Ramos (cell line): Measurements from ENCODE around the gene DCST1.
"Not testable (repeated sequence)": the region's sequence is repeated elsewhere in the genome, so short reads cannot be mapped to it uniquely, and the experiment has no call there.

Source experiments
- in situ Hi-C: fragments of 300-500 bp; cut with MboI; formaldehyde crosslinking; loops from one replicate; pipeline ENCODE4 v1.14.3; 2022; ENCODE audit warnings: low sequenced_read_pairs; ENCODE audit not compliant: unreplicated experiment

DCST1 gene, protein sequence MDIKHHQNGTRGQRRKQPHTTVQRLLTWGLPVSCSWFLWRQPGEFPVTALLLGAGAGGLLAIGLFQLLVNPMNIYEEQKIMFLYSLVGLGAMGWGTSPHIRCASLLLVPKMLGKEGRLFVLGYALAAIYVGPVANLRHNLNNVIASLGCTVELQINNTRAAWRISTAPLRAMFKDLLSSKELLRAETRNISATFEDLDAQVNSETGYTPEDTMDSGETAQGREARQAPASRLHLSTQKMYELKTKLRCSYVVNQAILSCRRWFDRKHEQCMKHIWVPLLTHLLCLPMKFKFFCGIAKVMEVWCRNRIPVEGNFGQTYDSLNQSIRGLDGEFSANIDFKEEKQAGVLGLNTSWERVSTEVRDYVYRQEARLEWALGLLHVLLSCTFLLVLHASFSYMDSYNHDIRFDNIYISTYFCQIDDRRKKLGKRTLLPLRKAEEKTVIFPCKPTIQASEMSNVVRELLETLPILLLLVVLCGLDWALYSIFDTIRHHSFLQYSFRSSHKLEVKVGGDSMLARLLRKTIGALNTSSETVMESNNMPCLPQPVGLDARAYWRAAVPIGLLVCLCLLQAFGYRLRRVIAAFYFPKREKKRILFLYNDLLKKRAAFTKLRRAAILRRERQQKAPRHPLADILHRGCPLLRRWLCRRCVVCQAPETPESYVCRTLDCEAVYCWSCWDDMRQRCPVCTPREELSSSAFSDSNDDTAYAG

DNA sequence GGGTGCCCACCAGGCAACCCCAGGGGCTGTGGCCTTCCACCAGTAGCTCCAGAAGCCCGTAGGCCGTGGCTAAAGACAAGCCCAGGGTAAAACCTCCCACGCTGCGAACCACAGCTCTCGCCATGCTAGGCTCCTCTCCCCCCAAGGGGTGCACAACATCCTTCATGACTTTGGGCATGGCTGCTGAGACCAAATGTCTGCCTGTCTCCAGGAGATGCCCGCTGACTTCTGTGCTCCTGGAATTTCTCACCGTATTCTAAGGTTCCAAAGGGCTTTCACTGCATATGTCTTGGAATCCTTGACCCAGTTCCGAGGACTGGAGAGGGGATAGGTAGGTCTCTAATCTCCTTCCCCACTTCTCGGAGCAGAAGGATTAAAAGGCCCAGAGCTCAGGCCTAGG lies at the start of gene DCST1, which contains the start of gene DCST2:
Gene DCST1, plus strand, starts transcription at position 301 of the 400 bp plus-strand sequence. CDS start 213 bp downstream, outside the sequence.
Gene DCST2, minus strand, starts transcription at position 258 of the 400 bp plus-strand sequence. Its CDS starts 80 bp downstream, at position 178.
- in situ Hi-C loops, result no loop called here

DNA sequence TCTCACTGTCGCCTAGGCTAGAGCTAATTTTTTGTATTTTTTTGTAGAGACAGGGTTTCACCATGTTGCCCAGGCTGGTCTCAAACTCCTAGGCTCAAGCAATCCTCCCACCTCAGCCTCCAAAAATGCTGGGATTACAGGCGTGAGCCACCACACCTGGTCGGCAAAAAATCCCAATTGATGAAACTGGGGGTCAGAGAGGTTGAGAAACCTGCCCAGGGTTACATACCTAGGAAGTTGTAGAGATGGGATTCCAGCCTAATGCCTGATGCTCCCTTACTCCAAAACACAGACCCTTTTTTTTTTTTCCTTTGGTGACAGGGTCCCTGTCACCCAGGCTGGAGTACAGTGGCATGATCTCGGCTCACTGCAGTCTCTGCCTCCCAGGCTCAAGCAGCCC lies 46.9 kb upstream of the DCST1 start:
- in situ Hi-C loops, result not testable (repeated sequence)

DNA sequence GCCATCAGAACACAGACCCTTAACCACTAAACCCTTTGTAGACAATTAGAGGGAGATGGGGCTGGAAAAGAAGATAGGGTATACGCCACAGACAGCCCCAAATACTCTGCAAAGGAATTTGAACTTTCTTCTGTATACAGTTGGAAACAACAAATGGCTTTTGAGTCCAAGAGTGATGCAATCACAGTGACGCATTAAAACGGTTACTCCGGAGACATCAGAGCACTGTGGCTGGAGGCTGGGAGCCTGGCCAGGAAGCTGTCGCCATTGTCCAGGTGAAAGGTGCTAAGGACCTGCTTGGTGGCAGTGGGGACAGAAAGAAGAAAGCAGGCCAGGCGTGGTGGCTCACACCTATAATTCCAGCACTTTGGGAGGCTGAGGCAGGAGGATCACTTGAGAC lies 46.3 kb upstream of the DCST1 start:
- in situ Hi-C loops, result no loop called here

DNA sequence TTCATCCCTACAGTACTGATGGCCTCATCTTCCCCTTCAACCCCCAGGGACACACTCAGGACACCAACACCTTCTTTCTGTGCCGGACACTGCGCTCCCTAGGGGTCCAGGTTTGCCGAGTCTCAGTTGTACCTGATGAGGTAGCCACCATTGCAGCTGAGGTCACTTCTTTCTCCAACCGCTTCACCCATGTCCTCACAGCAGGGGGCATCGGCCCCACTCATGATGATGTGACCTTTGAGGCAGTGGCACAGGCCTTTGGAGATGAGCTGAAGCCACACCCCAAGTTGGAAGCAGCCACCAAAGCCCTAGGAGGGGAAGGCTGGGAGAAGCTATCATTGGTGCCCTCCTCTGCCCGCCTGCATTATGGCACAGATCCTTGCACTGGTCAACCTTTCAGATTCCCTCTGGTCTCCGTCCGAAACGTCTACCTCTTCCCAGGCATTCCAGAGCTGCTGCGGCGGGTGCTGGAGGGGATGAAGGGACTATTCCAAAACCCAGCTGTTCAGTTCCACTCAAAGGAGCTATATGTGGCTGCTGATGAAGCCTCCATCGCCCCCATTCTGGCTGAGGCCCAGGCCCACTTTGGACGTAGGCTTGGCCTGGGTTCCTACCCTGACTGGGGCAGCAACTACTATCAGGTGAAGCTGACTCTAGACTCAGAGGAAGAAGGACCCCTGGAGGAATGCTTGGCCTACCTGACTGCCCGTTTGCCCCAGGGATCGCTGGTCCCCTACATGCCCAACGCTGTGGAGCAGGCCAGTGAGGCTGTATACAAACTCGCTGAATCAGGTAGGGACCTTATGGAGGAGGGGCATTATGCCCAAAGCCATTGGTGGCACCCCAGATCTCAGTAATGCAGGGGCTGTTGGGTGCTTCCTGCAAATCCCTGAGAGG lies 45.3 kb upstream of the DCST1 start:
- in situ Hi-C loops, result no loop called here

DNA sequence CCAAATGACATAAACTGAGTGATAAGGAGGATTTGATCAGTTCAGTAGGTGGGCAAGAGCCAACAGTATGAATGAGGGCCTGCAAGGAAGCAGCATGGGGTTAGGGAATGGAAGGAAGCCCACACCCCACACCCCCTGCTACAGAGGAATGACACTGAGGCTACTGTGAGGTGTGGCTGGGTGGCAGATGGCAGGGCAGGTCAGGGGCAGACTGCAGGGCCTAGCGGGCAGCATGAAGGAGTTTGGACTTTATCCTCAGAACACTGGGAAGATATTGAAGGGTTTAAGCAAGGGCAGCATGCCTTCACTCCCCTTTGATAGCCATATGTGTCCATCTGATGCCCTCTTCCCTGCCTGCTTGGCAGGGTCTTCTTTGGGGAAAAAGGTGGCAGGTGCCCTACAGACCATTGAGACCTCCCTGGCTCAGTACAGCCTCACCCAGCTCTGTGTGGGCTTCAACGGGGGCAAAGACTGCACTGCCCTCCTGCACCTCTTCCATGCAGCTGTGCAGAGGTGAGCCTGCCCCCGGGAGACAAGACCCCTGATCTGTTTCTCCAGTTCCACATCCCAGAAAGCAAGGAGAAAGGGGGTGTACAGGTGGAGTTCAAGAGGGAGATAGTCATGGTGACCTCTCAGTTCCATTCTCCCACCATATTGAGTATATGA lies 44.3 kb upstream of the DCST1 start:
- in situ Hi-C loops, result no loop called here

DNA sequence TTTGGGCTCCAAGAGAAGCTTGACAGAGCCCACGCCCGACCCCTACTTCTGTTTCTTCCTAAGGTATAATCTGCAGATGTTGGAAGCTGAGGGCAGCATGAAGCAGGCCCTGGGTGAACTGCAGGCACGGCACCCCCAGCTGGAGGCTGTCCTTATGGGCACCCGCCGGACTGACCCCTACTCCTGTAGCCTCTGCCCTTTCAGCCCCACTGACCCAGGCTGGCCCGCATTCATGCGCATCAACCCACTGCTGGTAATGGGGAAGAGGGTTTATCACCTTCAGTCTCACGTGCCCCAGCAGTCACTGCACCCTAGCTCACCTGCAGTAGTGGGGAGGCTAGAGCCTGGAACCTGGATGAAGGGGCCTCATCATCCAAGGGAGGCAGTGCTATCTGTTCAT lies 43.3 kb upstream of the DCST1 start:
- in situ Hi-C loops, result no loop called here

DNA sequence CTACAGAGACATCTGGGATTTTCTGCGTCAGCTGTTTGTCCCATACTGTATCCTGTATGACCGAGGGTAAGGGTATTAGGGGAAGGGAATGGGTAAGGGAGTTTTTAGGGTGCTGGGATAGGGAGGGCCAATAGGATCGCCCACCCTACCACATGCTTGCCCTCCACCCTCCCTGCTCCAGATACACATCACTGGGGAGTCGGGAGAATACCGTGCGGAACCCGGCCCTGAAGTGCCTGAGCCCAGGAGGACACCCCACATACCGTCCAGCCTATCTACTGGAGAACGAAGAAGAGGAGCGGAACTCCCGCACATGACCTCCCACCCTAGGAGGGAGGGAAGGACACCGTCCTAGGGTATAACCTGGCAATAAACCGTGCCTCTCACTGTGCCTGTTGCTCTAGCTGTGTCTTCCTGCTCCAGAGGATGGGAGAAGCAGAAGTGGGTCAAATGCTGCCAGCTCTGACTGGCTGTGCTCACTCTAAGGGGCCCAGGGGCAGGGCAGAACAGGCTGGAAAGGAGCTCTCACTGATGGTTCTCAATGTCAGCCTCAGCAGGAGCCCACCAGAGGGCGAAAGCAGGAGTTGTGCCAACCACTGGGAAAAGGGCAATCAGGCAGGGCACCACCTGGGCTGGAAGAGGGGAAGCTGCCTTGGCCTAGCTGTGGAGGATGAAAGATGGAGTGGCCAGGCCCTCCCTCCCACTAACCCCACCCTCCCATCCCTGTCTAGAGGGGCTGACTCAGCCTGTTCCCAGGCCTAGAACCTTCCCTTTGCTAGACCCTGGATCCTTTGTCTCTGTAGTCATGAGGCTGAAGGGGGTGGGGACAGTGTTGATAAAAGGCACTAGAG lies 40.7 kb upstream of the DCST1 start:
- in situ Hi-C loops, result no loop called here

DNA sequence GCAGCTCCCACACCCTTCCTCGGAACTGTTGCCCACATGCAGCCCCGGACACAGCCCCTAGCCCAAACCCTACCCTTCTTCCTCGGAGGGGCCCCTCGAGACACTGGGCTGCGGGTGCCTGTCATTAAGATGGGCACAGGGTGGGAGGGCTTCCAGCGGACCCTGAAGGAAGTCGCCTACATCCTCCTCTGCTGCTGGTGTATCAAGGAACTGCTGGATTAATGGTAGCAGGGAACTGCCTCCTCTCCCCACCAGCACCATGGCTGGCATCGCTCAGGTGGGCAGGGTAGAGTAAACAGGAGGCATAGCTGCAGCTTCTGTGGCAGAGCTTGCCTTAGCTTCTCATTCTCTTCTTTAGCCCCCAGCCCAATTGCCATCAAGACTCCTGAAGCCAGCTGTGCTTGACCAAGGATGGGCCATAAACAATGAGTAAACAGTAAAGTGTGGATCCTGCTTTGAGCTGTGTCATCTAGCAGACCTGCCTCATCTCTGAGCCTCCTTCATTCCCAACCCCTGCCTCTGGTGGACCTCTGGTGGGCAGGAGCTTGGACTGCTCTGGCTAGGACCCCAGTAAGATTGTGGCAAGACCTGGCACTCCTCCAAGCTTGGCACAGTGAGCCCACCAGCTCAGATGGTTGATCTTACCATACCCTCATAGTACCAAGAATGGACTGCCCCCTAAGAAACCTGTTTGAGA lies 39.9 kb upstream of the DCST1 start, which contains the start of gene LENEP:
Gene LENEP, plus strand, starts transcription at position 15 of the 697 bp plus-strand sequence. Its CDS starts 22 bp downstream, at position 37.
- in situ Hi-C loops, result no loop called here

DNA sequence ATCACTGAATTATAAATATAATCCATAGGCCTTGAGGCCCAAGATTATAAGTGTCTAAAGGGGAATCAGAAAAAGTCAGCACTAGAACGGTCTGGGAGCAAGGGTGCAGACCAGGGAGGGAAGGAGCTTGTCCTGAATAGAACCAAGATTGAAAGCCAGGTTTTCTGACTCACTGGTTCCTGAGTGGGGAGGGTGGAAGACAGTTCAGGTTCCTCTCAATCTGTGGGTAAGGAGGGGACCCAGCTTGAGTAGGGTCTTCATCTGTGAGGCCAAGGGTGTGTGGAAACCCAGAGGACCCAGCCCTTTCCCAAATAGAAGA lies 39.4 kb upstream of the DCST1 start:
- in situ Hi-C loops, result no loop called here

DNA sequence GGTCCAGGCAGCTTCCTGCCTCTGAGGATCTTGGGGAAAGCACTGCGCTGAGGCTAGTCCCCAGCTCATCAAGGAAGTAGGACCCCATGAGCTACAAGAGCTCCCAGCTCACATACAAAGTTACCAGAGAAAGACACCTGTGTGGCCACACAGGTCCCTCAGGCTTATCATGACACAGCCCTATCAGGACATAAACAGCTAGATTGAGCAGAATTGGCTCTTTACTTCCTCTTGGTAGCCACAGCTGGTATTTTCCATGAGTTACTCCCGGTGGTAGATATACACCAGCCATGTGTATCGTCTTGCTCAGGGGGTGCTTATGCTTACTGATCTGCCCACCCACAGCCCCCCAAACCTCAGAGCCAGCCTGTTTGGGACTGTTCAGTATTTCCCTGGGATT lies 39.0 kb upstream of the DCST1 start:
- in situ Hi-C loops, result no loop called here

DNA sequence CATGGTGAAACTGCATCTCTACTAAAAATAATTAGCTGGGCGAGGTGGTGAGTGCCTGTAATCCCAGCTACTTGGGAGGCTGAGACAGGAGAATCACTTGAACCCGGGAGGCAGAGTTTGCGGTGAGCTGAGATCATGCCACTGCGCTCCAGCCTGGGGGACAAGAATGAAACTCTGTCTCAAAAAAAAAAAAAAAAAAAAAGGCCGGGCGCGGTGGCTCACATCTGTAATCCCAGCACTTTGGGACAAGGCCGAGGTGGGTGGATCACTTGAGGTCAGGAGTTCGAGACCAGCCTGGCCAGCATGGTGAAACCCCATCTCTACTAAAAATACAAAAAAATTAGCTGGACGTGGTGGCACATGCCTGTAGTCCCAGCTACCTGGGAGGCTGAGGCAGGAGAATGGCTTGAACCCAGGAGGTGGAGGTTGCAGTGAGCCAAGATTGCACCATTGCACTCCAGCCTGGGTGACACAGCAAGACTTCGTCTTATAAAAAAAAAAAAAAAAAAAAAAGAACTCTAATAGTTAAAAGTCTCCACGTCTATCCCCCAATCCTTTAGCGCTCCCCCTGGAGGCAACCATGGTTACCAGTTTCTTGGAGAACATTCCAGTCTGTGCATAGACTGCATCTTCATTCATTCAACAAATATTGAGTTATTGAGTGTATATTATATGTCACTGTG lies 38.2 kb upstream of the DCST1 start:
- in situ Hi-C loops, result not testable (repeated sequence)

DNA sequence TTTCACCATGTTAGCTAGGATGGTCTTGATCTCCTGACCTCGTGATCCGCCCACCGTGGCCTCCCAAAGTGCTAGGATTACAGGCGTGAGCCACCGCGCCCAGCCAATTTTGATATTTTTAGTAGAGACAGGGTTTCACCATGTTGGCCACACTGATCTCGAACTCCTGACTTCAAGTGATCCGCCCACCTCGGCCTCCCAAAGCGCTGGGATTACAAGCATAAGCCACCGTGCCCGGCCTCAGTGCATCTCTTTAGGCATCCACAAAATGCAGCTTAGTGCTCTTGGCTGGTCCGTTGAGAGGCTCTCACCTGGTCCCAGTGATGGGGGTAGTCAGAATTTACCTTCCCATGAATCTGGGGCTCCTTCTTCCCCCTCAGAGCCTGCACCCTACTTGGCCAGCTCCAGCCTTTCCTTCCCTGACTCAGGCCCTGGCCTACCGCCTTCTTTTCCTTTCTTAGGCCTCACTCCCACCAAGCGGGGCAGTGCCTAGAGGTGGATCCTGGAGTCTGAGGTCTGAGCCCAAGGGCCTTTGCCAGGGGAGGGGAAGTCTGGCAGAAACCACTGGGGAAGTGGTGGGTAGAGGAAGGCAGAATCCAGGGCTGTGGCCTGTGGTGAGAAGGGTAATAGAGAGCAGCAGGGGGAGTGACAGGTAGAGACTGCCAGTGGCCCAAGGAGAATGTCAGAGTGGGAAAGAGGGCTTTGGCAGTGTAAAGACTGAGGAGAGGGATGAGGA lies 36.5 kb upstream of the DCST1 start:
- in situ Hi-C loops, result no loop called here

DNA sequence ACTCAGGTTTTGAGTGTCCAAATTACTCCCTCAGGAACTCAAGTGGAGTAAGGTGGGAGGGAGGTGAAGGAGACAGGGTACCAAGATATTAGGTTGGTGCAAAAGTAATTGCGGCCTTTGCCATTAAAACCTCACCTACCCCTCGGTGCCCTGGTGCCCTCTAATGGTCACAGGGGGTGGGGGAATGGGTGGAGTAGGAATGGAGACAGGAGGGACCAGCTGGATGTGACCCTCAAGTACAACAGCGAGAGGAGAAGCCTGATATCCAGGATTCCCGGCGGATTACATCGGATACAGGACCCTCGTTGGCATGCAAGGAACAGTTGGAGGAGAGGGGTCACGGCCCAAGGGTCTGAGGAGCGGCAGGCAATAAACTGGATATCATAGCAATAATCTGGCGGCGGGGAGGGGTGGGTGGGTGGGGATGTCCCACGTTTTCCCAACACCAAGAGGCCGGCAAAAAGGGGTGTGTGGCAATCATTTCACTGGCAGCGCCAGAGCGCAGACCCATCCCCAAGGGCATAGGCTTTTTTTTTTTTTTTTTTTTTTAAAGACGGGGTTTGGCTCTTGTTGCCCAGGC lies 35.3 kb upstream of the DCST1 start:
- in situ Hi-C loops, result no loop called here

DNA sequence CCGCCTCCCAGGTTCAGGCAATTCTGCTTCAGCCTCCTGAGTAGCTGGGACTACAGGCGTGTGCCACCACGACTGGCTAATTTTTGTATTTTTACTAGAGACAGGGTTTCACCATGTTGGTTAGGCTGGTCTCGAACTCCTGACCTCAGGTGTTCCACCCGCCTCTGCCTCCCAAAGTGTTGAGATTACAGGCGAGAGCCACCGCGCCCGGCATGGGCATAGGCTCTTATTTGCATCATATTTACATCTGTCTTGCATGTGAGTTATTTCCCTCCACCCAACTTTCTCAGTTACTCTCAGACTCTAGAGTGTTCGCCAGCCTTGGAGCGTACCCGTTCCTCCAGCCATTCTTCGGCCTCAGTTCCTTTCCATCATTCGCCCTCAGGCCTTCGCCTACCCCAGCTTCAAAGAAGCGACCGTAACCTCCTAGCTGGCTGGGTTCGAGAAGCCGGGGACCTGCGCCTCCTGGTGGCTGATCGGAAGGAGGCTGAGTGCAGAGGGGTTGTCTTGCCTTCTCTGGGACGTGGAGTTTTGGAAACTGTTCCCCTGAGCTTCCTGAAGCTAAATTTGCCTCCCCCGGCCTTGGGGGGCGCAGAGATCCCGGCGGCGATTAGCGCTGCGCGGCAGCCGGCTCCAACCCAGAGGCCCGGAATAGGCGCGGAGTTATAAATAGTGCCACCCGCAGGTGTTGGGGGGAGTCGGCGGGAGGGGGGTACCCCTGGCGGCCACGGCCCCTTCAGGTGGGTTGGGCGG lies 34.6 kb upstream of the DCST1 start:
- in situ Hi-C loops, result no loop called here

DNA sequence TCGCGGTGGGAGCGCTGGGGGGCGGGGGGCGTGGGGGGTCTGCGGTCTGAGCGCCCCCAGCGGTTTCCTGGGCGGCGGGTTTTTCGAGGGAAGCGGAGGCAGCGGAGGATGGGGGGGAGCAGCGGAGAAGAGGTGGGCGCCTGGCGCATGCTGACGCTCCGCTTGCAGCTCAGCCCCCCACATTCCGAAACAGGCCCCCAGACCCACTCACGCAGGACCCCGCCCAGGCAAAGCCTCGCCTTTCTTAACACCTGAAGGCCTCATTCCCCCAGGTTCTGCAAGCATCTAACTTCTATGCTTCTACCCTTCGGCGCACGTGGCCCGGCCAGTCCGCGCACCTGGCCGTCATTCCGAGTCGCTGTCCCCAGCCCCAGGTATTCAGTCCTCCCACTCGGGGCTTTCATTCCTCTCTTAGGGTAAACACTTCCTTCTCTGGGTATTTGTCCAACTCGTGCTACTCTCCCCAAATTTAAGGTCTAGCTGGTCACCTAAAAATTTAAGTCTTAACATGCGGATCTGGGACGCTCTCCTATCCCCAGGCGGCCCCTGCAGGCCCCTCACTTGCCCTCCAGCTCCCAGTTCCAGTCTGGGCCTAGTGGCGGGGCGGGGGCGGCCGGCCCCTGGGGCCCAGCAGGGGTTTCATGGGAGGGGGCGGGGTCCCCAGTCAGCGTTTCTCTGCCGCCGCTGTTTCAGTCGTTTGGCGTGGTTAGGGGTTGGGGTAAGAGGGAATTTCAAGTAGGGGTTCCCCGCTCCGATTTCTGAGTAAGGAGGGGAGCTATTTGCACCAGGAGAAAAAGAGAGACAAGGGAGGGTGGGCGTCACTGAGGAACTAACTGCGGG lies 33.8 kb upstream of the DCST1 start:
- in situ Hi-C loops, result no loop called here

DNA sequence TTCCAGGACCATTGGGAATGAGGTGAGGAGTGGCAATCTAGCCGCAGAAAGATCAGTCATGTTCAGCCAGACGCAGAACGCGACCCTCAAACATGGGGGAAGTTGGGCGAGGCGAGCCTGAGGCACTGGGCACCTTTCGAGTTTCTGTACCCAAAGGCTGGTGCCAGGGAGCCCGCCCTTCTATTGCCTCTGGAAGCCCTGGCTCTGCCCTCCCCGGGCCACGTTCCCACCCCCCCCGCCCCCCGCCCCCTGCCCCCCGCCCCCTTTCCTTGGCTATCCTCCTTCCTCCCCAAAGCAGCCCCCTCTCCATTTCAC lies 33.3 kb upstream of the DCST1 start:
- in situ Hi-C loops, result no loop called here
